ENCODE results near the gene HYDIN.
"Not testable (repeated sequence)": the region's sequence is repeated elsewhere in the genome, so short reads cannot be mapped to it uniquely, and the experiment has no call there.

The HYDIN gene

DNA sequence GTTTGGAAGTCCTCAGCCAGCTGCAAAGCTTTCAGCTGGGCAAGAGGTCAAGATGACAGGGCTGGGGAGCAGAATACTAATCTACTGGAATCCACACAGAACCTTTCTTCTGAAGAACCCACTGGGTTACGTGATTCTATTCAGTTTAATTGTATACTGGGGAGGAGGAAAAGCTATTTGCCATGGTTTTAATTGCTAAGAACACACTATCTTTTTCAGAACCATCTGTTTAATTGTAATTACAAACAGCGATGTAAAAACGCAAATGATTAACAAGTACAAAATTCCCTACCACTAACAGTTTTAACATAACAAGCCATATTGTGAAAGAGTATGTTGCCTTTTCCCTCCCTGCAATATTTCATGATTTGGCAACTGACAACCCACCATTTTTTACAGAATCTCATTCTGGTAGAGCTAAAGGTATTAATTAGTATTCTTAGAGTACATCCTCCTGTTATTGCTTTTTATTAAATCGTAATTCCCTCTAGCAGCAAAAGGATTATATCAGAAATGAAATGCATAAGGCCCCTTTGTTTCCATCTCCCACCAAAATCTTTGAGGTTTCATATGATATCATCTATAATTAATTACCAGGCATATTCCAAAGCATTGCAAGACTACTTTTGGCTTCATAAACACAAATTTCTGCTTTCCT, 12.1 kb downstream of the HYDIN start:
- no peak for DNase-seq

DNA sequence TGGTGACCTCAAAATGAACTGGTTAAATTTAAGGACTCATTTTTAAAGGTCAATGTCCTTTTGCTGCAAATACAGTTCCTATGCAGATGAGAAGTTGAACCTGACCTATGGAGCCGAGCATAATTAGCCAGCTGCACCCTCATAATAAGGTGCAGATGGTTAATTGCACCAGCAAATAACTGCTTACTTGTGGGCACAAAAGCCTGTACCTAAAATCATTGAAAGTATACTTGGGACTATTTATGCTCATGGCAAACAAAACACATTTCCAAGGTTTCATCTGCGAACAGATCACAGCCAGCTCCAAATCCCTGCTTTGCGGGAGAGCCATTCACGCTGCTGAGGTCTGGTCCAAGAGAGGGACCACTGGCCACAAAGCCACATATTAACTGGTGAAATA, 13.0 kb downstream of the HYDIN start:
- no peak for DNase-seq

DNA sequence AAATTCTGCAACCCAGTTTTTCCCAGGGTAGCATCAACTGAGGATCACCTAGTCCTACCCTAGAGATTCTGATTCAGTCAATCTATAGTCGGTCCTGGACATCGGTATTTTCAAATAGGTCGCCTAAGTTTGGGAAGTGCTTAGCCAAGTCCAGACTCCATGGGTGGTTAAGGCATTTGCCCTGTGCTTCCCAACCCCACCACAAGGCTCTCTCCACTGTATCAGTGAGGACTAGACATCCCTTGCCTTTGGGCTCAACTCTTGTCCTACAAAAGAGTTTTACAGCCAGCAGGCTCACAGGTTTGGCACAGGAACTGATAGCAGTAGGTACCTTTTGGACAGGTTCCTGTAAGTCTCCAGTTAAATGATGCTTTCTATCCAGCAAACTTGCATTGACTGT, 13.8 kb downstream of the HYDIN start:
- DNase-seq: no peak

DNA sequence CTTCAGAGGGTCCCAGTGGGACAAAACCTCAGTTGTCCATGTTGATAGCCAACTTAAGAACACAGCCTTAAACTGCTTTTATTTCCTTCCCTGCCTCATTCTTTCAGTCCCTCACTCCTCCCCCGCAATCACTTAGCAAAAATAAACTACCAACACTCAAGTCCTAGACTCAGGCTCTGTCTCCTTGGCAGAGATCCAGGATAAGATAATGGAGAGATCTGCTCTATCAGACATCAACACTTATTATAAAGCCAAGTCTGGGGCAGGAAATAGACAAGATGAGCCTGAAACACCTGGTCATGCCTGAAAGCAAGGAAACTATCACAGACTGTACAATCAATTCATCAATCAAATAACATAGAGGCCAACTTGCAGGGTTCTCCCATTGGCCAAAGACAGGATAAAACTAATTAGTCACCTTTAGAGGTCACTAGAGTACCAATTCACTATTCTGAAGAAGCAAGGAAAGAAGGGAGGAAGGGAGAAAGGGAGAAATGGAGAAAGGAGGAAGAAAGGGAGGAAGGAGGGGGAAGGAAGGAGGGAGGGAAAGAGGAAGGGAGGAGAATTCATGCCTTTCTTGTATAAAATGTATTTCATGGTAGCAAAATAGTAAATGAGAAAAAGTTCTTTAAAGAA, 15.7 kb downstream of the HYDIN start:
- DNase-seq: no peak

DNA sequence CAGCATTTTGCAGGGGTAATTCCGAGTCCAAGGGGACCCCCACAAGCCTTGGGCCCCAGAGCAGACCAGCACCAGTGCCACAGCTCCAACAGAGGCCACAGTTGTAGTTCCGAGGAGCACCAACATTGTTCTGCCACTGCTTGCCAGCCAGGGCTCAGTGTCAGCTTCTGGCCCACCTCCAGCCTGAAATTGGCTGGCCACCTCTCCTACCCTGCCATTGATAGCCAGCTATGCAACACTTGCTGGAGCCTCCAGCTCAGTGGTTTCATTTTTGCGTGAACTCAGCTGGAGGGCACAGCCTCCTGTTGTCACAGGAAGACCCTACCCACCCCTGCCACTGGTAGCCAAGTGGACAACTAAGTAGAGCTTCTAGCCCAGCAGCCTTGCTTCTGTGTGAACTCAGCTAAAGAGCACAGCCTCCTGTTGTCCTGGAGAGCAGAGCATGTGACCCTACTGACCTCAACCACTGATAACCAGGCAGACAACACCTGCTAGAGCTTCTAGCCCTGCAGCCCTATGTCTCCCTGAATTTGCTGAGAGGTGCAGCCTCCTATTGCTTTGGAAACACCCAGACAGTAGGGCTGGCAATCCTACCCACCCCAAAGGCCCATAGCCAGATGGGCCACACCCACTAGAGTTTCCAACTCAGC, 24.9 kb downstream of the HYDIN start:
- no peak for DNase-seq

DNA sequence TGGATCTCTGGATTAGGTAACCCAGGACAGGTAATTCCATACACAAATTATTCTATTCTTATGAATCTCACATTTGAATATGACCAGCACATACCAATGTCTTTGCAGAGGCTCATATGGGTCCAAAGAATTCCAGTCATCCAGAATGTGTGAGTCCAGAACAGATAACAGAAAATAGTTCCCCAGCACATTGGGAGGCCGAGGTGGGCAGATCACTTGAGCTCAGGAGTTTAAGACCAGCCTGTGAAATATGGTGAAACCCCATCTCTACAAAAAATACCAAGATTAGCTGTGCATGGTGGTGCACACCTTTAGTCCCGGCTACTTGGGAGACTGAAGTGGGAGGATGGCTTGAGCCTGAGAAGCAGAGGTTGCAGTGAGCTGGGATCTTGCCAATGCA, 26.9 kb downstream of the HYDIN start:
- no peak for DNase-seq

DNA sequence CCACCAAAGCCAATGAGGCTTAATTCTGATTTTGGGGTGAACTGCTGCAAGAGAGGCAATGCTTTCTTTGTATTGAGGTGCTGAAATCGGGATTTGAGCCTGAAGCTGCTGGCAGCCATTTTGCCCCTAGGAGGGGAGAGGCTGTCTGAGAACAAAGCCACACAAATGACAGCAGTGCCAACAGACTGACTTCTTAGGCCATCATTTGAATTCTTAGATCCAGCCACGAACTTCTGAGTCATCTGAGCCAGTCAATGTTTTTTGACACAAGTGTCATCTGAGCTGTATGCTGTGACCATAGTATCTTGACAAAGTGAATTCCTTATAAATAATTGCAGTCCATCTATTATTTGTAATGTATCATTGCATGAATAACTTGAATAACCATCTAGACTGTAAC, 29.0 kb downstream of the HYDIN start:
- no peak for DNase-seq

DNA sequence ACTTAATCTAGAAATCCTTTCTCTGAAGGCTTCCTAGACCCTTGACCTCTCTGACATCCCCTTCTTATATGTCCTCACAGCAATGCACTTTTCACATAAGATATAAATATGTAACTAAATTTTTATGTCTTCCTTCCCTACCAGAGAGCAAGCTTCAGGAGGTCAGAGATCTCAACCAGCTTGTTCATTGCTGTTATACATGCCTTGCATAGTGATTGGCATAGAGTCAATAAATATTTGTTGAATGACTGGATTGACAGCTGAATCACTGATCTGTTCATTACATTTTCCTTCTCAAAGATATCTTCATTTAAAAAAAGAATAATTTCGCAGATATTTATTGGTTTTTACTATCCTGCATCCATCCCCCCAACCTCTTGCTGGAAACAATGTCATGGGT, 29.5 kb downstream of the HYDIN start:
- no peak for DNase-seq

DNA sequence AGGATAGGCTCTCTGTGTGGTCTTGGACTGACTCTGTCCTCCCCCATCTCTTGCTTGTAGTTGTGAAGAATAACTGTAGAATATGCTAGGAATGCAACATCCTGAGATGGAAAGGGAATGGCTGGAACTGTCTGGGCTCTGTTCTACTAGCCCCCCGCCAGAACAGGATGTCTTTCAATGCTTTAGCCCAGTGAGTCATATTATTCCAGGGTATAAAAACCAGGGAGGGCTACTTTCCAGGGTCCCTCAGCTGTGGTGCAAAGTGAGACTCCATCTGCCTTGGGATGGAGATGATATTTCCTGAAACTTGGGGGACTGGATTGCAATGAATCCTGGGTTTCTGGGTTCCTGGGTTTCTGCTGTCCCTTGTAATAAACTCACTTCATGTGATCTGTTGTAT, 32.1 kb downstream of the HYDIN start:
- no peak for DNase-seq

DNA sequence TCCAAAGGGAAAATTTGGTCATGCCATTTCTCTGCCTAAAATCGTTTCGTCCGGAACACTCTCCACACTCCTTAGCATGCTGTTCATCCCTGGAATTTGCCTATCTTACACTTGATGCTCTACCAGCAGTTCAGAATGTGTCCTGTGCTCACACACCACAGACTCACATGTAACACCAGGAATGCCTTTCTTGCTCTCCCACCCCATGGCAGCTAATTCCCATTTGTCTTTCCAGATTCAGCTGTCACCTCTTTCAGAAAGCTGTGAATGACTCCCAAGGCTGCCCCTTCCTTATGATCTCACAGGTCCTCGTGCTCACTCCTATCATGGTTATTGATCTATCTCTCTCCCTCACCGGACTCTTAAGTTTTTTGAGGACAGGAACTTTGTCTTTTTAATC, 38.1 kb downstream of the HYDIN start:
- no peak for DNase-seq

DNA sequence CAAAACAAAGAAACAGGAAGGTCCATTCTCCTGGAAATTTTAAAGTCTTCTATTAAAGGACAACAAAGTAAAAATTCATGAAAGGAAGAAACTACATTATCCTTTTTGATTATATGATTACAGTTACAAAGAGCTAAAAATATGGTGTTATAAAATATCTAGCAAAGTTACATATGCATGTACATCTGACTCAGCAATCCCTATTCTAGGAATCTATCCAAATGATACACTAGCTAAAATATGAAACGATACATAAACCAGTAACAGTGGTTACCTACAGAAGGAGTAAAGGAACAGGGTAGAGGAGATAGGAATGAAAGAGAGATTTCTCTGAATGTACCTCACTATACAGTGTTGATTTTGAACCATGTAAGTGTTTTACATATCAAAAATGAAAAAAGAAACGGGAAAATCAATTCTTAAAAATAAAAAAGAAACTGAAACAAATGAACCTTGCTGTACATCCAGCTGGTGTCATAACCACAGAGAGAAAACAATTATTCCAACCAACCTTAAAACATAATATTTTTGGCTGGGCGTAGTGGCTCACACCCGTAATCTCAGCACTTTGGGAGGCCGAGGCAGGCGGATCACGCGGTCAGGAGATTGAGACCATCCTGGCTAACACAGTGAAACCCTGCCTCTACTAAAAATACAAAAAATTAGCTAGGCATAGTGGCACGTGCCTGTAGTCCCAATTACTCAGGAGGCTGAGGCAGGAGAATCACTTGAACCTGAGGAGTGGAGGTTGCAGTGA, 41.4 kb downstream of the HYDIN start:
- DNase-seq: no peak

DNA sequence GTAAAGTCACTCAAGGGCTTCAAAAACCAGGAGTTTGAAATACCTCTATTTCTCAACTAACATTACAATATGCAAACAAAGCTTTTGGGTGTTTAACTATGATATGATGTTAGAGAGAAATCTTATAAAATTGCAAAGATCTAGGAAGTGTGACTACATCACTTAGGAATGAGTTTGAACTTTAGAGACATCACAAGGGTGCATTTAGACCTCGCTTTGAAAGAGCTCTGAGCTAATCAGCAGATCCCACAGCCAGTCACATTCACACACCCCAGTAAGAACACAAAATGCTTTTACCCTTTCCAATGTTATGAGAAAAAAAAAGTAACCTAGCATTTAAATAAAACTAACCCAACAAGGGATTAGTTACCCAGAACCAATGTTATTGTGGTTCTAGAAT, 45.2 kb downstream of the HYDIN start:
- DNase-seq: no peak

DNA sequence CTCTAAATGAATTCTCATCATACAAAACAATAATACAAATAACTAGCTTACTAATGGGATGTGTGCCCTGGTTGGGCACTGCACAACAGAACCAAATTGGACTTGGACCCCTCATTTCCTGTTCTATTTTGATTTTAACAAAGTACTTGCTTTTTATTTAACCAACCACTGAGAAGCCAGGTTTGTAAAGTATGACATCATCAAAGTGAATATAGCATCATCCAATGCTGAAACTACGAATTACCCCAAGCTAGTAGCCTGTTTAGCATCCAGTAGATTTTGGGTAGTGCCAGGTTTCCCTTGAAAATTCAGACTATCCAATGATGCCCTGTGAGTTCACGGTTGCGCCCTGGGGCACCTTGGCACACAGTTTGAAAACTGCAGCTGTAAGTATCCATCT, 51.0 kb downstream of the HYDIN start:
- no peak for DNase-seq

DNA sequence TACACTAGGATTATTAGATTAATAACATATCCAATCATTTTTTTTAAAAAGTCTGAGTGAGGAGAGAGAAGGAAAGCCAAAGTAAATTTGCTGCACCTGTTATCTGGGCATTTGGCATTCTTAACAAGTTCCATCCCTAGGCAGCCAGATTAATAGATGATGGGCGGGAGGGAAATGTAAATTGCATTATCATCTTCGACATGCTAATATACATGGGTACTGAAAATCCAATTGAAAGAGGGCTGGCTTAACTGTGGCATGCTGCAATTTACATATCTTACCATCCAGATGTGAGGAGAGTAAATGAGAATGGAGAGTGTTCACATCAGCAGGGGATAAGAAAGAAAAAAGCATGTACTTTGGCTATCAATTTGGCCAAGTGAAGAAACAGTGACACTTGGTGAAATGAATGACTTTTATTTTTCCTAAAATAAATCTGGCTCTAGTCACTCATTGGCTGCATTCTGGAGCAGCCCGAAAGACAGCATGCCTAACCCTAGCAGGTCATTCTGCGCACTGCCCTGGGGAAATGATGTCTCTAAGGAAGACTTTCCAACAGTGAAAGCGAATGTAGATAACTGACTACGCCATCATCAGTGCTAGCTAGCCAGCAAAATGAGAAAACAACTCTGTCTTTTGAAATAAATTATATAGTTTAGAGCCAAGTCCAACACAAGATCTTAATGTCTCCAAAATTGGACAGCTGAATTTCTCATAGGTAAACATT, 57.9 kb downstream of the HYDIN start:
- no peak for DNase-seq

DNA sequence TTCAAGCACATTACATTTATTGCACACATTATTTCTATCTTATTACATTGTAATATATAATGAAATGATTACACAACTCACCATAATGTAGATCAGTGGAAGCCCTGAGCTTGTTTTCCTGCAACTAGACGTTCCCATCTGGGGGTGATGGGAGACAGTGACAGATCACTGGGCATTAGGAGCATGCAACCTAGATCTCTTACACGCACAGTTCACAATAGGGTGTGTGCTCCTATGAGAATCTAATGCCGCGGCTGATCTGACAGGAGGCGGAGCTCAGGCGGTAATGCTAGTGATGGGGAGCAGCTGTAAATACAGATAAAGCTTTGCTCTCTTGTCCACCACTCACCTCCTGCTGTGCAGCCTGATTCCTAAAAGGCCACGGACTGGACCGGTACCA, 69.5 kb downstream of the HYDIN start:
- DNase-seq: not testable (repeated sequence)

DNA sequence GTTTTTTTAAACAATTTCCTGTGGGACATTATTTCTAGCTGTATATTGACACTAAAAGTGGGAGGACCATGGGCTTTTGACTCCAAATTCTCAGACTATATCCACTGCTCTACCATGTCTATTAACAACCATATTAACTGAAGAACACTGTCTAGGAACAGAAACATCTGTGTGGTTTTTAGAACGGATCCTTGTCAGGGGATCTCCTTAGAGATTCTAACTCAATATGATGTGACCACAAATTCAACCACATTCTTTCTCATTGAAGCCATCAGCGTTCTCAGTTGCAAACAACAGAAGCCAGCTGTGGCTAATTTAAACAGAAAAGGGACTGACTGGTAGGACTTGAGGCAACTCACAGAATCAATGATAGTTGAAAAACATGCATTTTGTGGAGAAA, 73.2 kb downstream of the HYDIN start:
- not testable (repeated sequence) for DNase-seq

DNA sequence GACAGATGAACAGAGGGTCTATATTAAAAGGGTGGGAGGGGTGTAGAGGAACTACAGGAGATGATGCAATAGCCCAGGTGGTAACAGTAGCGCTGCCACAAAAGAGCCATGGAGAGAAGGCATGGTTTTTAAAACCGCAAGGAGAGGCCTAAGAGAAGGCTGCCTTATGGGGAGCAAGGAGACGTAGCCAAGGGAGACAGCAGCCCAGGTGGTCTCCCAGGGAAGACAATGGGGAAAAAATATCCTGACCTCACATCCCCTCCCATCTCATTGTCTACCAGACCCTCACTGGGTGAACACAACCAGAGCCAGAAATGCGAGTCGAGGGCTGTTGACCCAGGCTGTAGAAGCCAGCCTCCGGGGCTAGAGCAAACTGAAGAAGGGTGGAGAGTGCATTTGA, 77.2 kb downstream of the HYDIN start:
- not testable (repeated sequence) for DNase-seq

DNA sequence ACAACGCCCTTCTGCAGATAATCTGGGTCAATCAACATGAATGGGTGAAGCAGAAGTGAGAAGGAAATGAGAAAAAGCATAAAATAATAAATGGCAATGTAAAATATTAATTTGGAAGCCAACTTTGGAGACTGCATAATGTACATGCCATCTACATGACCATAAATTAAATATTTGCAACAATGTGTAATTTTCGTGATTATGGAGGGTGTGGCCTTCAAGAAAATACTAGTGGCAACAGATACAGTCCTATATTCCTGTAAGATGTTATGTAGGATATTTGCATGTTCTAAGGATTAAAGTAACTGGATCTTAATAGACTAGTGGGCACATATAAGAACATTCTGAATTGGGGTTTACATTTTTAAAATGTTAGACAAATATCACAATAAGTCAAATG, 78.9 kb downstream of the HYDIN start:
- not testable (repeated sequence) for DNase-seq

DNA sequence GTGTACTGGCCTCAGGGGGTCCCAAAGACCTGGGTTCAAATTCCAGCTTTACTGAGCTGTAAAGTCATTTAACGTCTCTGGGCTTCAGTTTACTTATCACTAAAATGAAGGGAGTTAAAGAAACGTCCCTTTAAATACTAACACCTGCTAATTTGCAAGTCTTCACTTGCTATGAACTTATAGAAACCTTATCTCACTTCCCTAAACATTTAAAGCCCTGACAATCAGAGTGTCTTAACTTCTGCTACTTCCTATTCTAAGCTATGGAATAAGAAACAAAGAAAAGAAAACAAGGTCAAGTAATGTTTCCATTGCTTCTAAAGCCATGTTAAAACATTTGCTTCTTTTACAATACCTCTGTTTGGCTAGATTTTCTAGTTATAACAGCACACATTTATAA, 87.3 kb downstream of the HYDIN start:
- DNase-seq: not testable (repeated sequence)

DNA sequence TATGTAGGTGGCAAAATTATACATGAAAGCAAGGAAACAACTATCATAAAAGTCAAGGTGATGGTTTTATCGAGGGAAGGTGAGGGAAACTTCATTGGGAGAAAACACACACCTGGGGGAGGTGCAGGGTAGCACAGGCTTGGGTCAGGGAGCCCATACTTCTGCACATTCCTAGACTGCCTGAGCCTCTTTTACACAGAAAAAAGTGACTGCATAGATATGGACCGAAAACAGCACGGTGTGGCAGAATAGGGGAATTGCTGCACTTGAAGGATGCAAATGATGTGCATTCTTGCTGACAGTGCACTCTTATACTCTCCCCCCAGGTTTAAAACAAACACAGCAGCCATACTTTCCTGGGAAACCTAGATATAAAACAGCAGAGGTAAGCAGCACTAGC, 120.0 kb downstream of the HYDIN start:
- not testable (repeated sequence) for DNase-seq

DNA sequence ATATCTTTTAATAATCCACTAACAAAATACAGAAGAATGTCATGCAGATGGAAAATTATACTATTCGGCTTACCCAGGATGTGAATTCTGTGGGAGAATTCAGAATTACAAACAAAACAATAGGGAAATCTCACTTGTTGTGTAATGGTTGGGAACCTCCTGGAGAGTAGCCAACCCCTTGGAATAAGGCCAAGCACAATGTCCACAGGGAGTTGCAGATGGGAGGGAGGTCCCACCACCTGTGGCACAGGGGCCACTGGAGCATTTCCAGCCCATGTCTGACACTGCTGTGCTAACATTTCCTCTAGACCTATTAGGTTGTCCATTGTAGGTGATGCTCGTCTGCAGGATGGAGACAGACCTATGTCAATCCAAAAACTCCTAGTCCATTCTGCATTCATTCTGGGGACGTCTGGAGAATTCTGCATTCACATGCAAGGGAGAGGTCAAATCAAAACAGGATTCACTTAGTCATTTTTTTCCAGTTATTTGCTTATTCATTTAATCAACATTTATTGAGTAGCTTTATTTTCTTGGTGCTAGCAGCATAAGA, 120.8 kb downstream of the HYDIN start:
- DNase-seq: not testable (repeated sequence)

DNA sequence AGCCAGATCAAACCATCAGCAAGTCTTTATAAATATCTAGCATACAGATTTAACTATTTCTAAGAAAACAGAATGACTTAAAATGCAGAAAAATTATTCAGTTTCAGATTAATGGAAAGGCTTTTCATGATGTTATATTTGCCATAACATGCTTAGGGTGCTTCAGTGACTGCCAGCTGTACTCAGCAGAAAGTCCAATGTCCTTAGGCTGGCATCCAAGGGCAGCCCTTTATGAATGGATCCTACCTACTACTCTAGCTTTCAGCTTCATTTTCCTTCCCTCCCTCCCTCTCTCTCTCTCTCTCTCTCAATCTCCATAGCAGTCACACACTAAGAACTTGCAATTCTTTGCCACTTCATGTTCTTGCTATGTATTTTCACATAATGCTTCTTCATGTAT, 124.6 kb downstream of the HYDIN start:
- DNase-seq: not testable (repeated sequence)

DNA sequence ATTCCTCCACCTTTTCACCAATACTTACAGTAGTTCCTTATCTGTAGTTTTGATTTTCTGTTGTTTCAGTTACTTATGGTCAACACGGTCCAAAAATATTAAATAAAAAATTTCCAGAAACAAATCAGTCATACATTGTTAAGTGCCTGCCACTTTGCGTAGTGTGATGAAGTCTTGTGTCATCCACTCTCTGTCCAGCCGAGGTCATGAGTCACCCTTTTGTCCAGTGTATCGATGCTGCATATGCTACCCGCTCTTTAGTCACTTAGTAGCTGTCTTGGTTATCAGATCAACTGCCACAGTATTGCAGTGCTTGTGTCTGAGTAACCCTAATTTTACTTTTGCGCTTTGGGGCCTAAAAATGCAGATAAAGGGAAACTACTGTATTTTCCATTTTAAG, 146.9 kb downstream of the HYDIN start:
- DNase-seq: not testable (repeated sequence)

All from cortex of kidney (tissue), 1 donor.